HL-60/S4 treated with retinoic acid at 250 ng/mL for 4 days and 3 days (cell line): ENCODE results near the gene GOLGA6L24.
"Not testable (repeated sequence)": the region's sequence is repeated elsewhere in the genome, so short reads cannot be mapped to it uniquely, and the experiment has no call there.

Experiments
- in situ Hi-C: fragments of 300-500 bp; cut with MboI; formaldehyde crosslinking; loops from 2 replicates; pipeline ENCODE4 v1.7.0; 2022; ENCODE audit warnings: low sequenced_read_pairs

The GOLGA6L24 gene

DNA sequence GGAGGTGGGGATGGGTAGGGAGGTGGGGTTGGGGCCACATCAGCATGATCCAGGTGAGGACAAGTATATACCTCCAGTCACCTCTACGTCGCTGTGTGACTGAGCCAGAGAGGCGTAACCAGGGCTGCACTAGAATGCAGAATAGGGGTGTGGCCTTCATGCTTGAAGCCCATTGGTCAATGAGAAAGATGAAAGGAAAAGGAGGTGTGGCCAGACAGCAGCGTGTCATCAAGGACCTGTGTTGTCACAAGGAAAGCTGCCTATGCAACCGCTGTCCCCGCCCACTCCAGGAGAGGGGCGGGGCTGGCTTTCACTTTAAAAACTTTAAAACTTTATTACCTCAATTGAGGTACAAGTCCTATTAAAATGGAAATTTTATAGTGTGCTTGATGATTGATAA lies at the start of gene GOLGA6L24:
GOLGA6L24 (minus strand) TSS at position 101 of the 400 bp plus-strand sequence; CDS start at position 40, 61 bp downstream.
- in situ Hi-C loops = not testable (repeated sequence)

- in situ Hi-C loops = not testable (repeated sequence)
These were observed 45.0 kb upstream of the GOLGA6L24 start for GRCh38 chr15:28402774-28403435.

DNA sequence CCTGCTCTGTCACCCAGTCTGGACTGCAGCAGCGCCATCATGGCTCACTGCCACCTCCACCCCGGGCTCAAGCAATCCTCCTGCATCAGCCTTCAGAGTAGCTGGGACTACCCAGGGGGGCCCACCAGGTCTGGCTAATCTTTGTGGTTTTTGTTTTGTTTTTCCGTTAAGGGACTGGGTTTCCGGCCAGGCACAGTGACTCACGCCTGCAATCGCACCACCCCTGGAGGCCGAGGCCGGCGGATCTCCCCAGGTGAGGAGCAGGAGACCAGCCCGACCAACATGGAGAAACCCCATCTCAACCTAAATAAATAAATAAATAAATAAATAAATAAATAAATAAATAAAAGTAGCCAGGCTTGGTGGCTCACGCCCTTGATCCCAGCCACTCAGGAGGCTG lies 38.1 kb upstream of the GOLGA6L24 start:
- in situ Hi-C loops = not testable (repeated sequence)

GRCh38 chr15:28380053-28380452 lies 22.2 kb upstream of the GOLGA6L24 start:
- in situ Hi-C loops = not testable (repeated sequence)

GRCh38 chr15:28378364-28378763 lies 20.5 kb upstream of the GOLGA6L24 start, which contains the start of gene GOLGA8F:
GOLGA8F (plus strand) TSS chr15:28378664; CDS start chr15:28378762, 98 bp downstream.
- in situ Hi-C loops = not testable (repeated sequence)

- in situ Hi-C loops = not testable (repeated sequence)
These were observed 7.6 kb upstream of the GOLGA6L24 start for GRCh38 chr15:28365502-28365901.

GRCh38 chr15:28322129-28322588 lies 35.7 kb downstream of the GOLGA6L24 start, which contains the start of gene HERC2:
HERC2 (minus strand) TSS chr15:28322179; CDS start chr15:28321433, 746 bp downstream.
- in situ Hi-C loops = not testable (repeated sequence)

- in situ Hi-C loops = not testable (repeated sequence)
These were observed 36.4 kb downstream of the GOLGA6L24 start for GRCh38 chr15:28321358-28322078.

DNA sequence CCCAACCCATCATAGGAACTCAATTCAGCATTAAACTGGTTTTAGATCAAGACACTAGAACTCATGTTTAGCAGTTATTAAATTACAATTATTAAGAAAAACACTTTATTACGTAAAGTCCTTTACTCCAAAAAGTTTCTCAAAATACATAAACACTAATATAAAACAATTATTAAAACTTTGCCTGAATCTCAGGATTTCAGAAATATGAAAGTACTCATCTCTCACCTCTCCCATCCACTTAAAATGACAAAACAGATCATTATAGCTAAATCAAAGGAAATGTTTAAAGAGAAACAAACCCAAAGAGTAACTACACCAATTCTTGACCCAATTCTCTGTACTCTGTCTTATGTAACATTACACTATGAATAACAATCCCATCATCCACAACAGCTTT lies 38.2 kb downstream of the GOLGA6L24 start:
- in situ Hi-C loops = not testable (repeated sequence)

DNA sequence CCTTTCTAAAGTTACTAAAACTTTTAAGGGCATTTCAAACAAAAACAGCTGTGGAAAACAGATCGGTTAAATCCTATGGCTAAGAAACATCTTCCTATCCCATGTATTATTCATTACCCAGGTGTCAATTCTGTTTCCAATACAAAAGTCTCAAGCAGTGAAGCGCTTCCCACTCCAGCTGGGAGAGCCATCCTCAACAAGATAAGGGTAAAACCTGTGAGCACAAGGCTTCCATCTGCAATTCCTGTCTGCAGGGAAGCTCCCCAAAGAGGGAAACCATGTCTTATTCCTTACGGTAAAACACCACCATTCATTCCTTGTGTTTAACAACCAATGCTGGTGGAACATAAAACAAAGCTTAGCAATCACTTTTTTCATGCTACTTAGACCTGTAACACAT lies 39.1 kb downstream of the GOLGA6L24 start:
- in situ Hi-C loops = not testable (repeated sequence)

- in situ Hi-C loops = not testable (repeated sequence)
These were observed 39.8 kb downstream of the GOLGA6L24 start for GRCh38 chr15:28318122-28318521.

- in situ Hi-C loops = not testable (repeated sequence)
These were observed 40.9 kb downstream of the GOLGA6L24 start for GRCh38 chr15:28316958-28317357.

DNA sequence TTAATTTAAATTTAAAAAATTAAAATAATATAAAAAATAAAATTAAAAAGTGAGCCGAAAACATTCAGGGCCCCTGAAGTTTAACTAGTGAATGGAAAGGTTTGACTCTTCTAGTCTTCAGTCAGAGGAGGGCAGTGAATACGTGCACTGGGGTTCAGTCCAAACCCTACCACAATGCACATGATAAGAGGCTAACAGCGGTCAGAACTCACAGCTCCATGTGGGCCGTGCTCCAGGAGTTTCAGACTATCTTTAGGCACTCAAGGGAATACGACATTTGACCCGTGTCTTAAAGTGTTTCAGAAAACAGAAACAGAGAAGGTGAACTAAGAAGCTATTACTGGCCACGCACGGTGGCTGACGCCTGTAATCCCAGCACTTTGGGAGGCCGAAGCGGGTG lies 47.4 kb downstream of the GOLGA6L24 start:
- in situ Hi-C loops = not testable (repeated sequence)

DNA sequence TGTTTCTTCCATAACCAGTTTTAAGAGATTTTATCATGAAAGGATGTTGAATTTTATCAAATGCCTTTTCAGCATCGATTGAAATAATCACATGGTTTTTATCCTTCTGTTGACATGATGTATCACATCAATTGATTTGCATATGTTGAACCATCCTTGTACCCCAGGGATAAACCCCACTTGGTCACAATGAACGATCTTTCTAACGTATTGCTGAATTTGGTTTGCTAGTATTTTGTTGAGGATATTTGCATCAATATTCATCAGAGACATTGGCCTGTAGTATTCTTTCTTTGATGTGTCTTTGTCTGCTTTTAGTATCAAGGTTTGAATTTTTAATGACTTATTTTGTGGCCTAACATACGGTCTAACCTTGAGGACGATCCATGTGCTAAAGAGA lies 49.2 kb downstream of the GOLGA6L24 start:
- in situ Hi-C loops = not testable (repeated sequence)
